SH-SY5Y (cell line): ENCODE results near the gene FAM98B.

Experiments
- GATA2 ChIP-seq: IDR thresholded peaks from 2 replicates; pipeline ENCODE4 v1.6.1; 2011; ENCODE audit warnings: mild to moderate bottlenecking, low read depth, low read length
- GATA3 ChIP-seq: IDR thresholded peaks from 2 replicates; pipeline ENCODE4 v1.6.1; 2011; ENCODE audit warnings: low read depth, mild to moderate bottlenecking, low read length, moderate library complexity

- no peak for TF ChIP-seq GATA2
- TF ChIP-seq GATA3 = no peak
These were observed 62.7 kb downstream of the FAM98B start for GRCh38 chr15:38516626-38517025.
